Non-pigmented ciliary epithelial cell (primary cell): ENCODE measurements around the gene PGAP3.

Experiments used
- DNase-seq: peaks from one replicate; pipeline ENCODE4 v3.0.0-alpha.2; 2010; ENCODE audit warnings: low read depth

Gene PGAP3

DNA sequence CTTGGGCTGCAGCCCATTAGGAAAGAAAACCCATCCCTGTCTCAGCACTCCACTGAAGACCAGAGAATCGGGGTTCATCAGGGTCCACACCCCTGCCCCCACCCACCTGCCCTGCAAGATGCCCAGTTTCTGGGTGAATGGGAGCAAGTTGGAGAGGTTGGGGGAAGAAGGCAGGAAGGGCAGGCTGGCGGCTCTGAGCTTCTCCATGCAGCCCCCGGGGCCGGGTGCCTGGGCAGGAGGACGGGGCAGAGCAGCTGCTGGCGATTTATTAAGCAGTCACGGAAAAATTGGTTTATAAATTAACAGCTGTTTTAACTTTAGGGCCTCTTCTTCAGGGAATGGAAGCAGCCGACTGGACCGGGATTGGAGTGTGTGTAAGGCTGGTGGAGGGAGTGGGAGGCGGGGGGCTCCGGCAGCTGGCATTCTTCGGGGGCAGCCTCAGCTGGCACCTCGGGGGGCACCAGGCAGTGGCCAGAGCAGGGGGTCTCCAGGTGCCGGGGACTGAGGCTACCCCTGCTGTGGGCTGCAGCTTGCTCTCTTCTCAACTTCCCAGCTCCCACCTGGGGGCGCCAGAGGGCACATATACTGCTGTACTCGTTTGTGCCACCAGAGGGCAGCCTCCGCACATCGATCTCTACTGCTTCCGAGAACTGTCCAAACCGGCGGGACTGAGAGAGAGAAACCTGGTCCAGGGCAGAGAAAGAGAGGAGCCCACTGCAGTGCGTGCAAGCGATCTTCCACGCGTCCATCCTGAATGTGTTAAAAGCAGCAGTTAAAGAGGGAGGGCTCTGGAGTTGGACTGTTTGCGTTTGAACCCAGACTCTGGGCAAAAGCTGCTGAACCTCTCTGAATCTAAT, 66.1 kb downstream of the PGAP3 start:
- peak; percentile 26 for DNase-seq
